Activated CD8-positive, alpha-beta memory T cell treated with anti-CD3 and anti-CD28 coated beads, Interleukin-2, amount 50 U/mL, for 24 hours (primary cell): ENCODE results near the gene HACD1.

Experiments used
- DNase-seq: peaks from one replicate; pipeline ENCODE4 v3.0.0-alpha.2; 2020; ENCODE audit errors: extremely low read depth

HACD1 gene

GRCh38 chr10:17585016-17585415, 32.2 kb downstream of the HACD1 start:
- DNase-seq = no peak

GRCh38 chr10:17580885-17581284, 36.3 kb downstream of the HACD1 start:
- DNase-seq = no peak

- no peak for DNase-seq
Observed at GRCh38 chr10:17578603-17579002, 38.6 kb downstream of the HACD1 start.

- no peak for DNase-seq
Observed at GRCh38 chr10:17576768-17577167, 40.4 kb downstream of the HACD1 start.

GRCh38 chr10:17564911-17565310, 52.3 kb downstream of the HACD1 start:
- DNase-seq = no peak

- no peak for DNase-seq
Observed at GRCh38 chr10:17563452-17563851, 53.7 kb downstream of the HACD1 start.

GRCh38 chr10:17562614-17563013, 54.6 kb downstream of the HACD1 start:
- no peak for DNase-seq

GRCh38 chr10:17561111-17561510, 56.1 kb downstream of the HACD1 start:
- no peak for DNase-seq

- no peak for DNase-seq
Observed at GRCh38 chr10:17557459-17557858, 59.7 kb downstream of the HACD1 start.

GRCh38 chr10:17548770-17549169, 68.4 kb downstream of the HACD1 start:
- no peak for DNase-seq

GRCh38 chr10:17548162-17548561, 69.0 kb downstream of the HACD1 start:
- no peak for DNase-seq

- DNase-seq = no peak
Observed at GRCh38 chr10:17547060-17547459, 70.1 kb downstream of the HACD1 start.

GRCh38 chr10:17544465-17544864, 72.7 kb downstream of the HACD1 start:
- DNase-seq = no peak
